ENCODE data around the gene POM121.
"Not testable (repeated sequence)": the region's sequence is repeated elsewhere in the genome, so short reads cannot be mapped to it uniquely, and the experiment has no call there.

POM121 gene

GRCh38 chr7:72953901-72954562 is 29.1 kb downstream of the POM121 start:
- not testable (repeated sequence) for H3K36me3 ChIP-seq (ENCODE audit: insufficient read depth, low read depth, low read length); H3K9me3 ChIP-seq (ENCODE audit: insufficient read depth, low read depth, low read length); H3K27me3 ChIP-seq (ENCODE audit: insufficient read depth, low read length); H3K9ac ChIP-seq (ENCODE audit: low read depth, low read length); H3K27ac ChIP-seq (ENCODE audit: low read length); H3K4me1 ChIP-seq (ENCODE audit: insufficient read depth, low read length)
- H3K4me3 ChIP-seq (ENCODE audit: low read length): peak overlapping the region; percentile 58; the same call in 1 of the 2 replicates

- H3K4me1 ChIP-seq (ENCODE audit: insufficient read depth, low read length); H3K9me3 ChIP-seq (ENCODE audit: insufficient read depth, low read depth, low read length); H3K9ac ChIP-seq (ENCODE audit: low read depth, low read length); H3K36me3 ChIP-seq (ENCODE audit: insufficient read depth, low read depth, low read length); H3K27me3 ChIP-seq (ENCODE audit: insufficient read depth, low read length); H3K4me3 ChIP-seq (ENCODE audit: low read length); H3K27ac ChIP-seq (ENCODE audit: low read length): not testable (repeated sequence)
These were observed 29.8 kb downstream of the POM121 start for GRCh38 chr7:72954563-72955198.

GRCh38 chr7:72960029-72960428 is 35.1 kb downstream of the POM121 start:
- not testable (repeated sequence) for H3K9me3 ChIP-seq (ENCODE audit: insufficient read depth, low read depth, low read length); H3K9ac ChIP-seq (ENCODE audit: low read depth, low read length); H3K27me3 ChIP-seq (ENCODE audit: insufficient read depth, low read length); H3K4me3 ChIP-seq (ENCODE audit: low read length); H3K4me1 ChIP-seq (ENCODE audit: insufficient read depth, low read length); H3K27ac ChIP-seq (ENCODE audit: low read length); H3K36me3 ChIP-seq (ENCODE audit: insufficient read depth, low read depth, low read length)

GRCh38 chr7:72960626-72961345 is 35.9 kb downstream of the POM121 start:
- not testable (repeated sequence) for H3K27ac ChIP-seq (ENCODE audit: low read length); H3K4me1 ChIP-seq (ENCODE audit: insufficient read depth, low read length); H3K36me3 ChIP-seq (ENCODE audit: insufficient read depth, low read depth, low read length); H3K27me3 ChIP-seq (ENCODE audit: insufficient read depth, low read length); H3K4me3 ChIP-seq (ENCODE audit: low read length); H3K9ac ChIP-seq (ENCODE audit: low read depth, low read length); H3K9me3 ChIP-seq (ENCODE audit: insufficient read depth, low read depth, low read length)

- H3K4me3 ChIP-seq (ENCODE audit: low read length); H3K9ac ChIP-seq (ENCODE audit: low read depth, low read length); H3K27me3 ChIP-seq (ENCODE audit: insufficient read depth, low read length); H3K4me1 ChIP-seq (ENCODE audit: insufficient read depth, low read length); H3K27ac ChIP-seq (ENCODE audit: low read length); H3K36me3 ChIP-seq (ENCODE audit: insufficient read depth, low read depth, low read length); H3K9me3 ChIP-seq (ENCODE audit: insufficient read depth, low read depth, low read length): not testable (repeated sequence)
These were observed 36.4 kb downstream of the POM121 start for GRCh38 chr7:72961346-72961650.

- H3K4me3 ChIP-seq (ENCODE audit: low read length); H3K9ac ChIP-seq (ENCODE audit: low read depth, low read length); H3K9me3 ChIP-seq (ENCODE audit: insufficient read depth, low read depth, low read length); H3K27me3 ChIP-seq (ENCODE audit: insufficient read depth, low read length); H3K27ac ChIP-seq (ENCODE audit: low read length); H3K4me1 ChIP-seq (ENCODE audit: insufficient read depth, low read length); H3K36me3 ChIP-seq (ENCODE audit: insufficient read depth, low read depth, low read length): not testable (repeated sequence)
These were observed 38.2 kb downstream of the POM121 start for GRCh38 chr7:72963056-72963455.

DNA sequence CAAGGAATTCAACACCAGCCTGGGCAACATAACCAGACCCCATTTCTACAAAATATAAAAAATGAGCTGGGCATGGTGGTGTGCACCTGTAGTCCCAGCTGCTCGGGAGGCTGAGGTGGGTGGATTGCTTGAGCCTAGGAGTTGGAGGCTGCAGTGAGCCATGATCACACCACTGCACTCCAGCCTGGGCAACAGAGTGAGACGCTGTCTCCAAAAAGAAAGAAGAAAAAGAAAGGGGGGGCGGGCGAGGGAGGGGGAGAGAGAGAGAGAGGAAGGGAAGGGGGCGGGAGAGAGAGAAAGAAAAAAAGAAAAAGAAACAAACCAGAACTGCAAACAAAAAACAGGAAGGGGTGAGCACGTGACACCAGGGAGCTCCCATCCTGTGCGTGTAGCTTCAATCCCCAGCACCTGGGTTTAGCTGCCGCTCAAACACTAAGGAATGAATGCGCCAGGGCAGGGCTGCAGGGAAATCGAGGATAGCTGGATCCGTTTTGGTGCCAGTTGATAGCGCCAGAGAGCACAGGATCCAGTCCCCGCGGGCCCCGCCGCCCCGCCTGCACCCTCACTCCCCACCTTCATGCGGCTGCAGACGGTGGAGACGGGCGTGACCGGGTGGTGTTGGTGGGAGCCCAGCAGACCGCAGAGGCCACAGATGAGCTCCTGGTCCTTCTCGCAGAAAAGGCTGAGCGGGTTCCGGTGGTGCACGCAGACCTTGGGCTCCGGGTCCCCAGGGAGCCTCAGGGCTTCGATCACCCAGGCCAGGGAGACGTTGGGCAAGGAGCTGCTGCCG is 40.5 kb downstream of the POM121 start:
- H3K4me3 ChIP-seq (ENCODE audit: low read length); H3K27ac ChIP-seq (ENCODE audit: low read length); H3K4me1 ChIP-seq (ENCODE audit: insufficient read depth, low read length); H3K9me3 ChIP-seq (ENCODE audit: insufficient read depth, low read depth, low read length); H3K27me3 ChIP-seq (ENCODE audit: insufficient read depth, low read length); H3K9ac ChIP-seq (ENCODE audit: low read depth, low read length); H3K36me3 ChIP-seq (ENCODE audit: insufficient read depth, low read depth, low read length): not testable (repeated sequence)

DNA sequence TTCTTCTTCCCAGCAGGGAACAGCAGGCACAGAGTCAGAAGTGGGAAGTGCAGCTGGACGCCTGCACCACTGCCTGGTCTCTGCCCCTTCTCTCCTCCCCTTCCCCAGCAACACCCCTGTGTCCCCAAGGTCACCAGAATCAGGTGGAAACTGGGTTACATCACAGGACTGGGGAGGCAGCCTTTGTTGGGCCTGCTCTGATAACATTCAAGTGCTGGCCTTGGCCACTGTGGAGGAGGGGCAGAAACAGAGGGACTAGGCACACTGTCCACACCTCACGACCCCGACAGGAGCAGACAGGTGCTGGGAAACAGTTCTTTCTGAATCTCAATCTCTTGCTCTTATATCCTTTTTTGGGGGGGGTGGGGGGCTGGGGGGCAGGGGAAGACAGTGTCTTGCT is 42.0 kb downstream of the POM121 start:
- H3K27ac ChIP-seq (ENCODE audit: low read length); H3K4me1 ChIP-seq (ENCODE audit: insufficient read depth, low read length); H3K4me3 ChIP-seq (ENCODE audit: low read length); H3K27me3 ChIP-seq (ENCODE audit: insufficient read depth, low read length); H3K9me3 ChIP-seq (ENCODE audit: insufficient read depth, low read depth, low read length); H3K36me3 ChIP-seq (ENCODE audit: insufficient read depth, low read depth, low read length); H3K9ac ChIP-seq (ENCODE audit: low read depth, low read length): not testable (repeated sequence)

- not testable (repeated sequence) for H3K27ac ChIP-seq (ENCODE audit: low read length); H3K4me3 ChIP-seq (ENCODE audit: low read length); H3K9ac ChIP-seq (ENCODE audit: low read depth, low read length); H3K4me1 ChIP-seq (ENCODE audit: insufficient read depth, low read length); H3K36me3 ChIP-seq (ENCODE audit: insufficient read depth, low read depth, low read length); H3K27me3 ChIP-seq (ENCODE audit: insufficient read depth, low read length); H3K9me3 ChIP-seq (ENCODE audit: insufficient read depth, low read depth, low read length)
These were observed 44.2 kb downstream of the POM121 start, which contains the start of gene TRIM74 for GRCh38 chr7:72968980-72969516. TSS of gene TRIM74 (minus strand) at chr7:72969466. CDS start at chr7:72966157, 3,309 bp downstream.

GRCh38 chr7:72969688-72970087 is 44.8 kb downstream of the POM121 start:
- H3K27me3 ChIP-seq (ENCODE audit: insufficient read depth, low read length); H3K9me3 ChIP-seq (ENCODE audit: insufficient read depth, low read depth, low read length): not testable (repeated sequence)

GRCh38 chr7:72971505-72971904 is 46.6 kb downstream of the POM121 start:
- H3K9me3 ChIP-seq (ENCODE audit: insufficient read depth, low read depth, low read length); H3K4me1 ChIP-seq (ENCODE audit: insufficient read depth, low read length); H3K9ac ChIP-seq (ENCODE audit: low read depth, low read length); H3K27me3 ChIP-seq (ENCODE audit: insufficient read depth, low read length); H3K27ac ChIP-seq (ENCODE audit: low read length); H3K36me3 ChIP-seq (ENCODE audit: insufficient read depth, low read depth, low read length); H3K4me3 ChIP-seq (ENCODE audit: low read length): not testable (repeated sequence)

More at GRCh38 chr7:72969688-72970087, 44.8 kb downstream of the POM121 start:
- not testable (repeated sequence) for H3K36me3 ChIP-seq (ENCODE audit: insufficient read depth, low read depth, low read length); H3K4me3 ChIP-seq (ENCODE audit: low read length); H3K4me1 ChIP-seq (ENCODE audit: insufficient read depth, low read length); H3K9ac ChIP-seq (ENCODE audit: low read depth, low read length); H3K27ac ChIP-seq (ENCODE audit: low read length)
